GM23248 (cell line): ENCODE data around the gene ZIC5.

Experiments
- EZH2 ChIP-seq: fragments of 200-600 bp; sonication (generic); IDR thresholded peaks from 2 replicates; pipeline ENCODE4 v1.6.1; 2018; ENCODE audit warnings: antibody characterized with exemption, mild to moderate bottlenecking; ENCODE audit not compliant: insufficient read depth, poor library complexity, severe bottlenecking
- EZH2phosphoT487 ChIP-seq: fragments of 200-600 bp; sonication (generic); IDR thresholded peaks from 2 replicates; pipeline ENCODE4 v1.6.1; 2018; ENCODE audit warnings: antibody characterized with exemption, moderate library complexity, mild to moderate bottlenecking, low read depth; ENCODE audit not compliant: insufficient read depth

- TF ChIP-seq EZH2 (no peak), EZH2phosphoT487 (no peak)
Measured at GRCh38 chr13:99929866-99930265, 41.7 kb downstream of the ZIC5 start.
